IPS-18c (cell line): ENCODE data around the gene NDUFA11.
"Not testable (repeated sequence)": the region's sequence is repeated elsewhere in the genome, so short reads cannot be mapped to it uniquely, and the experiment has no call there.

ENCODE experiments used
- H3K4me3 ChIP-seq: 2 replicates; pipeline ENCODE4 v1.7.0; 2013; ENCODE audit warnings: low read depth, mild to moderate bottlenecking, low read length, moderate library complexity; ENCODE audit not compliant: insufficient read depth
- H3K9me3 ChIP-seq: one replicate; pipeline ENCODE4 v1.6.1; 2013; ENCODE audit warnings: mild to moderate bottlenecking, low read length, moderate library complexity; ENCODE audit not compliant: control insufficient read depth, insufficient read depth

Gene NDUFA11

DNA sequence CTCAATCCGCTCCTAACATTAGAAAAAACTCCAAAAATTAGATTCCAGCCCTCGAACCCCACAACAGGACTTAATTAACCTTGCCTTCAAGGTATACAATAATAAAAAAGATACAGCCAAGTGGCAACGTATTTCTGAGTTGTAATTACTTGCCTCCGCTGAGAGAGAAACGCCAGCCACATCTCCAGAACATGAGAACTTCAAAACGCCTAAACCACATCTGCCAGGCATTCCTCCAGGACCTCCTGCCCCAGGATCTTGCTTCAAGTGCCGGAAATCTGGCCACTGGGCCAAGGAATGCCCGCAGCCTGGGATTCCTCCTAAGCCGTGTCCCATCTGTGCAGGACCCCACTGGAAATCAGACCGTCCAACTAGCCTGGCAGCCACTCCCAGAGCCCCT lies 49.5 kb downstream of the NDUFA11 start:
- not testable (repeated sequence) for H3K4me3 ChIP-seq, H3K9me3 ChIP-seq

GRCh38 chr19:5851302-5851701 lies 52.3 kb downstream of the NDUFA11 start, which contains the start of gene FUT3:
FUT3 (minus strand) TSS chr19:5851449.
- peaks cover 3% of the 10 kb centered on the region for H3K9me3 ChIP-seq
- H3K4me3 ChIP-seq, result no peak within 1 kb of the TSS

- peaks cover 3% of the 10 kb centered on the region for H3K9me3 ChIP-seq
- H3K4me3 ChIP-seq, result no peak overlapping the region
These were observed 52.8 kb downstream of the NDUFA11 start for GRCh38 chr19:5850743-5851293.

GRCh38 chr19:5850189-5850588 lies 53.4 kb downstream of the NDUFA11 start:
- peaks cover 3% of the 10 kb centered on the region for H3K9me3 ChIP-seq
- H3K4me3 ChIP-seq, result no peak overlapping the region

DNA sequence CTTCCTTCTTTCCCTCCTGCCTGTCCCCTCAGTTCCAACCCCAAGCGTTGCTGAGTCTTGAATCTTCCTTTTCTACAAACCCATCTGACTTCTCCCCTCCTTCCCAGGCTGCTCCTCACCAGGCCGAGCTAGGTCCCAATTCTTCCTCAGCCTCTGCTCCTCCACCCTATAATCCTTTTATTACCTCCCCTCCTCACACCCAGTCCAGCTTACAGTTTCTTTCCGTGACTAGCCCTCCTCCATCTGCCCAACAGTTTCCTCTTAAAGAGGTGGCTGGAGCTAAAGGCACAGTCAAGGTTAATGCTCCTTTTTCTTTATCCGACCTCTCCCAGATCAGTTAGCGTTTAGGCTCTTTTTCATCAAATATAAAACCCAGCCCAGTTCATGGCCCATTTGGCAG lies 55.0 kb downstream of the NDUFA11 start:
- not testable (repeated sequence) for H3K9me3 ChIP-seq

GRCh38 chr19:5847846-5848245 lies 55.7 kb downstream of the NDUFA11 start:
- not testable (repeated sequence) for H3K4me3 ChIP-seq, H3K9me3 ChIP-seq

More for the DNA sequence above, 55.0 kb downstream of the NDUFA11 start:
- H3K4me3 ChIP-seq, result not testable (repeated sequence)
